Adrenal gland (tissue), 12 donors: Measurements from ENCODE around the gene VTA1. TPM values are rescaled to one million over a fixed set of nuclear protein-coding genes. Genes with fewer than 3 reads are reported as not detected.

Experiments
- DNase-seq, 7 donors: peaks; one replicate each; pipeline ENCODE4 v3.0.0-alpha.2; 2019 to 2020
- H3K27ac ChIP-seq, 5 donors: fragments of 200-600 bp; sonication (generic) in 4 of 5; 1 replicate in 3 of 5; 2 replicates in 2 of 5; pipeline versions ENCODE4 v1.5.1 to v1.8.0; 2016 to 2020; ENCODE audit warnings: mild to moderate bottlenecking in 1 of 5
- H3K27me3 ChIP-seq: fragments of 200-600 bp; 2 replicates; pipeline ENCODE4 v1.8.0; 2021
- H3K36me3 ChIP-seq, 2 donors: fragments of 200-600 bp; replicated peaks in 1 of 2; 1 replicate in 1 of 2; 2 replicates in 1 of 2; pipeline versions ENCODE4 v1.5.1 to v1.8.0; 2018 to 2022
- H3K4me1 ChIP-seq, 2 donors: fragments of 200-600 bp; replicated peaks in 1 of 2; 1 replicate in 1 of 2; 2 replicates in 1 of 2; pipeline versions ENCODE4 v1.5.1 to v1.8.0; 2018 to 2021
- H3K4me3 ChIP-seq, 4 donors: fragments of 200-600 bp; sonication (generic) in 3 of 4; one replicate each; pipeline ENCODE4 v1.5.1; 2016 to 2018
- H3K9me3 ChIP-seq, 3 donors: fragments of 200-600 bp; sonication (generic) in 1 of 3; replicated peaks in 1 of 3; 1 replicate in 2 of 3; 2 replicates in 1 of 3; pipeline versions ENCODE4 v1.5.1 to v1.8.0; 2016 to 2021
- POLR2A ChIP-seq, 2 donors: fragments of 450-650 bp; IDR thresholded peaks; one replicate each; pipeline ENCODE4 v1.6.1; 2017; ENCODE audit warnings: antibody characterized with exemption in 2 of 2, mild to moderate bottlenecking in 2 of 2, moderate library complexity in 1 of 2
- WGBS, 4 donors: extraction: QIAGEN DNeasy Blood & Tissue Kit in 2 of 4; methylation state at CpG; one replicate each; pipeline versions ENCODE4 v1.1.5 to v1.1.7; 2013 to 2017; 5-methylcytosine and 5-hydroxymethylcytosine counted together
- intact Hi-C, 2 donors: fragments of 100-400 bp; cut with DNase I; formaldehyde crosslinking; loops; one replicate each; pipeline versions ENCODE4 v1.14.1 to v1.15.0; 2022 to 2023
- polyA plus RNA-seq, 3 donors: library from polyadenylated mRNA; stranded (reverse); fragments of 200-250 nt in 2 of 3; fragments of 350-450 nt in 1 of 3; fragmentation: Illumina TruSeq in 1 of 3; extraction: RNeasy Lipid Tissue Mini Kit (QIAGEN cat#74804) in 1 of 3; gene quantifications; one replicate each; pipeline ENCODE4 v1.2.3, GENCODE V29; 2013 to 2014
- total RNA-seq, 9 donors: library from RNA; depleted of rRNA in 4 of 9; stranded (reverse); fragments of >200 nt in 4 of 9; fragments of 120-200 nt in 1 of 9; fragmentation: NEBNext Ultra II Directional in 1 of 9; extraction: Animal tissue kit (Norgen Biotek cat#: 25700) in 1 of 9; gene quantifications; one replicate each; pipeline versions ENCODE4 v1.1.0 to v1.2.4, GENCODE V29; 2013 to 2023
- TF ChIP-seq, protein P1 (sequence below), 6 experiments: fragments of 450-650 bp in 4 of 6; fragments of 200-600 bp in 2 of 6; sonication (generic) in 1 of 6; IDR thresholded peaks; 1 replicate in 5 of 6; 2 replicates in 1 of 6; pipeline versions ENCODE4 v1.5.1 to v1.8.0; 2016 to 2021; ENCODE audit warnings: antibody characterized with exemption in 6 of 6, mild to moderate bottlenecking in 2 of 6, moderate library complexity in 1 of 6
- donor health status: healthy with polysubstance abuse.
- donor health status: Bipolar disorder and iron deficiency.
- donor health status: DM: yes; HTN: yes; CAD: no.
- donor health status: DM: no; HTN: no; CAD: no.
- donor health status: DM: no; HTN: no; CAD: no.
- donor health status: DM: yes; HTN: yes; CAD: no.

VTA1 gene
- total and polyA plus RNA-seq, 12 donors = 9.7 to 73.9 (median 33.9) TPM

DNA sequence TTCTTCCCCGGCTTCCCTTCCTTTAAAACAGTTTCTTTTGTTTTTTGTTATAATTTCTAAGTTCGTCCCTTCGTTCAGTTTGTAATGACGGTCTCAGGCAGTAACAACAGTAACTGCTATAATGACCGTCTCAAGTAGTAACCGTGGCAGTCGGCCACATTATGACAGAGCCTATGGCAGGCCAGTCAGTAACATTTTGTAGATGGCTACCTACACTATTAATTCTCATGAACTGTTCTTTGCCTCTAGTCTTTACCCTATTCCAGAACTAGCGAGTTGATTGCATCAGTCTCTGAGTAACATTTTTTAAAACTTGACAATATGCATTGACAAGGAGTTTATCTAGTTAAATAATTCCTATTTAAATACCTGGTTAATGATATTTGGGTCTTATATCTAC lies 111.7 kb downstream of the VTA1 start:
- intact Hi-C loops = no loop called here
- no peak for TF ChIP-seq POLR2A (IDR thresholded peaks at IDR 0.05)
- TF ChIP-seq, protein P1, sequence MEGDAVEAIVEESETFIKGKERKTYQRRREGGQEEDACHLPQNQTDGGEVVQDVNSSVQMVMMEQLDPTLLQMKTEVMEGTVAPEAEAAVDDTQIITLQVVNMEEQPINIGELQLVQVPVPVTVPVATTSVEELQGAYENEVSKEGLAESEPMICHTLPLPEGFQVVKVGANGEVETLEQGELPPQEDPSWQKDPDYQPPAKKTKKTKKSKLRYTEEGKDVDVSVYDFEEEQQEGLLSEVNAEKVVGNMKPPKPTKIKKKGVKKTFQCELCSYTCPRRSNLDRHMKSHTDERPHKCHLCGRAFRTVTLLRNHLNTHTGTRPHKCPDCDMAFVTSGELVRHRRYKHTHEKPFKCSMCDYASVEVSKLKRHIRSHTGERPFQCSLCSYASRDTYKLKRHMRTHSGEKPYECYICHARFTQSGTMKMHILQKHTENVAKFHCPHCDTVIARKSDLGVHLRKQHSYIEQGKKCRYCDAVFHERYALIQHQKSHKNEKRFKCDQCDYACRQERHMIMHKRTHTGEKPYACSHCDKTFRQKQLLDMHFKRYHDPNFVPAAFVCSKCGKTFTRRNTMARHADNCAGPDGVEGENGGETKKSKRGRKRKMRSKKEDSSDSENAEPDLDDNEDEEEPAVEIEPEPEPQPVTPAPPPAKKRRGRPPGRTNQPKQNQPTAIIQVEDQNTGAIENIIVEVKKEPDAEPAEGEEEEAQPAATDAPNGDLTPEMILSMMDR (IDR thresholded peaks at IDR 0.05) = no peak
- Histone ChIP-seq H3K36me3 (no peaks in the 10 kb centered on the region), H3K9me3 (no peaks in the 10 kb centered on the region), H3K27ac (no peak overlapping the region), H3K27me3 (no peaks in the 10 kb centered on the region), H3K4me1 (no peaks in the 10 kb centered on the region), H3K4me3 (no peak overlapping the region)
- DNase-seq = no peak
- 83 to 92% (median 87%) methylated on average over 8 of the region's 8 CpGs for WGBS, 4 donors

DNA sequence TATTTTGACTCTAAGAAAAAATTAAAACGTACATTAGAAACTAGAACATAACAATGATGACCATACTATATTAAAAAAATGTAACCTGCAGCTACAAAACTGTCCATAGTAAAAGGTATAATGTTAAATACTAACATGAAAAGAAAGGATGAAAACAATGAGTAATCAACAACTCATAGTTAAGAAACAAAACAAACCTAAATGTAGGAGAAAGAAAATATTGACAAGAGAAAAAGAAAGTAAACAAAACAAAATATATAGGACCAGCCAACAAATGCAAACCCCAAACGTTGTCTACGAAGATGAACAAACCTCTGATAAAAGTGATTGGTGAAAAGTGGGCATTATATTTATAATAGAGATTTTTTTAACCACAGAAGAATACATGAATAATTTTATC lies 113.7 kb downstream of the VTA1 start:
- intact Hi-C loops = no loop called here
- TF ChIP-seq POLR2A (IDR thresholded peaks at IDR 0.05) = no peak
- TF ChIP-seq, protein P1 (IDR thresholded peaks at IDR 0.05) = no peak
- Histone ChIP-seq H3K9me3 (no peaks in the 10 kb centered on the region), H3K27me3 (no peaks in the 10 kb centered on the region), H3K4me3 (no peak overlapping the region), H3K27ac (no peak overlapping the region), H3K4me1 (no peaks in the 10 kb centered on the region), H3K36me3 (no peaks in the 10 kb centered on the region)
- no peak for DNase-seq
- 65 to 81% (median 73%) methylated on average over 3 of the region's 3 CpGs for WGBS, 4 donors

DNA sequence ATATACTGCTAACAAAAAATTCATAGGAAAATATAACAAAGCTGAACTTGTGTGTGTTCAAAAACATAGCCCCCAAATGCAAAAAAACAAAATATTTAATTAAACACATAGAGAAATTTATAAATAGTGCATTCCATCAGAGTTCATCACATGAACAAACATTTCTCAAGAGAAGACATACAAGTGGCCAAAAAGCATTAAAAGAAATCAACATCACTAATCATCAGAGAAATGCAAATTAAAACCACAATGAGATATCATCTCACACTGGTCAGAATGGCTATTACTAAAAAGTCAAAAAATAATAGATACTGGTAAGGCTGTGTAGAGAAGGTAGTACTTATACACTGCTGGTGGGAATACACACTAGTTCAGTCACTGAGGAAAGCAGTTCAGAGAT lies 115.2 kb downstream of the VTA1 start:
- Histone ChIP-seq H3K36me3 (no peaks in the 10 kb centered on the region), H3K27ac (no peak overlapping the region), H3K4me3 (no peak overlapping the region), H3K9me3 (no peaks in the 10 kb centered on the region), H3K27me3 (no peaks in the 10 kb centered on the region), H3K4me1 (no peaks in the 10 kb centered on the region)
- intact Hi-C loops = no loop called here
- TF ChIP-seq, protein P1 (IDR thresholded peaks at IDR 0.05) = no peak
- no peak for TF ChIP-seq POLR2A (IDR thresholded peaks at IDR 0.05)
- DNase-seq = no peak

- Histone ChIP-seq H3K9me3 (no peaks in the 10 kb centered on the region), H3K4me1 (no peaks in the 10 kb centered on the region), H3K27me3 (no peaks in the 10 kb centered on the region), H3K4me3 (no peak overlapping the region), H3K36me3 (no peaks in the 10 kb centered on the region), H3K27ac (no peak overlapping the region)
- intact Hi-C loops = no loop called here
- DNase-seq = no peak
- 76 to 97% (median 88%) methylated on average over 1 of the region's 1 CpG for WGBS, 4 donors
- TF ChIP-seq, protein P1 (IDR thresholded peaks at IDR 0.05) = no peak
- TF ChIP-seq POLR2A (IDR thresholded peaks at IDR 0.05) = no peak
These were observed 118.4 kb downstream of the VTA1 start for GRCh38 chr6:142265476-142265875.
